CD4-positive, alpha-beta T cell treated with Interleukin-1 beta for 1 hour (primary cell): ENCODE data around the gene REN.
A peak's percentile ranks its signal among the peaks of the same experiment; 100 is the strongest.

Experiments
- DNase-seq, 2 donors: peaks; one replicate each; pipeline ENCODE4 v3.0.0-alpha.2; 2020 to 2022

REN gene

DNA sequence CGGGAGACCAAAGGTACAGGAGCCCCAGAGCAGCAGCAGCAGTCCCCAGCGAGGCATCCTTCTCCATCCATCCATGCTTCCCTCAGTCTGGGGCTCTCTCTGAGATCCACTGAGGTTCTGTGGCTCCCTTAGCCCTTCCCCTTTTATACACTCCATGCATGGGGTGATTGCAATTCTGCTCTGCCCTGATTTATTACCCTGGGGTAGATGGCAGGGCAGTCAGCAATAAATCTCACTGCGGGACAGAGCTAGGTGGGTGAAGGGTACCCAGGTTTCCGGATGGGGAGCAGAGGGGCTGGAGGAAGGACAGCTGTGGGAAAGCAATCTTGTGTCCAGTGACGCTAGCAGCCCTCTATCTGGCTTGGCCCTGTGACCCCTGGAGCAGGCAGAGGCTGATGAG, at the start of gene REN:
TSS of gene REN (minus strand) at position 119 of the 400 bp plus-strand sequence. CDS start at position 75, 44 bp downstream.
- no peak for DNase-seq

DNA sequence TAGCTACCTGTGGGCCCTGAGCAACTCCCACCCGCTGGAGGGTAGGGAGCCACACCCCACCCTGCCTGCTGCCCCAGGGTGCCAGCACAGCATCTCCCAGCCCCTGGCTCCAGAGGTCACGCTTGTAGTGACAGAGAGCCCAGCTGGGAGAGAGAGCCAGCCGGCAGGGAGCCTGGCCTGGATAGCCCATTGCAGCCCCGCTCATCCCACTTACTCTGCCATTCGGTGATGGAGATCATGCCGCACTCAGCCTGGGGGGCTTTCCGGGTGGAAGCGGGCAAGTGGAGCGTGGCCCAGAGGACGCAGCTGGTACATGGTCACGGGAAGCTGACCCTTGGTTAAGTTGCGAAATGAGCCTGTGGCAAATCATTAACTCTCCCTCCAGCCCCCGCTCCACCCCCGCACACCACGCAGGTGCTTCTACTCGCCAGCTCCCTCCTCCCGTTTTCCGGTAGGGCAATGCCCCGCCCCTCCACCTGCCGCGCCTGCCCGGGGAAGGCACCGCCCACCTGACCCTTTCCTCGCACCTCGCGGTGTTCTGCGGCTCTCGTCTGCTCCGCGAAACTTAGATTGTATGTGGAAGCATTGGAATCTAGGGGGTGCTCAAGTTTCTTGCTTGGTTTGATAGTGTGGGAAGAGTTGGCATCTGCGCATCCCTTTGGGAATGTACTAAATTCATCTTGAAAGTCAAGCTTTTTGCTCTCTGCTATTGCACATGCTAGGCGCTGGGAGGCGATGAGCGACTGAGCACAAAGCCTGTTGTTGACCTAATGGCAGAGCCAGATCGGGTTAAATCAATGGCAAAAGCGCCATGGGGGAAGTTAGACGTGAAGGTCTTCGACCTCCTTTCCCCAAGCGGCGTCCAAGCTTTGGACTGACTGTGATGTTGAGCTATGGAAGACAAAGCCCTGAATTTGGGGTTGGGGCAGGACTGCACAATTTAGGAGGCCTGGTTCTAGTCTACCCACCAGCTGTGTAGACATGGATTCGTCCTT, 47.8 kb upstream of the REN start, which contains the start of gene GOLT1A:
TSS of gene GOLT1A (minus strand) at position 321 of the 995 bp plus-strand sequence. CDS start at position 239, 82 bp downstream.
- DNase-seq: peak; percentile 21 to 37

DNA sequence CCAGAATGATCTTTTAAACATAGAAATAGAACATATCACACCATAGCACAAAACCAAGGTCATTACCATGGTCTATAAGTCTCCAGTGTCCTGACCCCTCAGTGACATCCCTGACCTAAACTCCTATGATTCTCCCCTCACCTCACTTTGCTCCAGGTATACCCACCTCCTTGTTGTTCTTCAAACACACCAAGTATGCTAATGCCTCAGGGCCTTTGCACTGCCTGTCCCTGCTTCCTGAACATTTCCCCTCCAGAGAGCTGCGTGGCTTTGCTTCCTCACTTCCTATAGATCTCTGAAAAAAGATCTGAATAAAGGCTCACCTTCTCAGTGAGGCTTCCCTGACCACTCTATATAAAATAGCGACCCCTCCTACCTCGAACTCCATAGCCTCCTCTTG, 46.6 kb upstream of the REN start:
- no peak for DNase-seq

DNA sequence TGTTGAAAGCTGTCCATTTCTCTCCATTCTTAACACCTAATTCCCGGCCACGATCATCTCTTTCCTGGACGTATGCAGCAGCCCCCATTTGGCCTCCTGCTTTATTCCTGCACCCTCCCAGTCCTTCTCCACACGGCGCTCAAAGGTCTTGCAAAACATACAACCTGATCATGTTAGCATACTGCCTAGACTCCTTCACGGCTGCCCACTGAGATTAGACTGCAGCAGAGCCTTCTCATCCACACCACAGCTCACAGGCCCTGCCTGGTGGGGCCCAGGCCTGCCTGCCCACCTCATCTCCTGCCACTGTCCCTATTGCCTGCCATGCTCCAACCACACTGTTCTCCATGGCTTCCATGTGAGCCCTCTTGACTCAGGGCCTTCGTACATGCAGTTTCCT, 44.9 kb upstream of the REN start:
- no peak for DNase-seq

DNA sequence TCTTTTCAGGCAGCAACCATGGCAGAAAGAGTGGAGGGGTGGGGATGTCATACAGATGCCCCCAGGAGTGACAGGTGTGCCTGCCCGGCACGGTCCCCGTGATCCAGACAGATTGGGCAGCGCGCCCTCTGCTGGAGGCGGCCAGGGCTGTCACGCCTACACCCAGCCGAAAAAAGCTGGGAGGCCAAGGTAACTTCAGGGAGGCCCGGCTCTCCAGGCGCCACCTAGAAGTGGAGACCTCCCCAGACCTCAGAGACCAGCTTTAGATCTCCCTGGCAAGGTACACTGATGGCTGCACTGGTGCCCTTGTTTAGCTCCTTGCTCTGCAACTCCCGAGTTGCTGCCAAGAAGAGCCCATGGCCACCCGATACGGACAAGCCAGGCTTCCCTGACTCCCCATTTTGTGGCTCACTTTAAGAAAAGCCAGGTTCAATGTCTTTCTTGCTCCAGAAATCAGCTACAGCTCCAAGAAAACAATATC, 41.0 kb upstream of the REN start:
- DNase-seq: peak; percentile 56 to 64

DNA sequence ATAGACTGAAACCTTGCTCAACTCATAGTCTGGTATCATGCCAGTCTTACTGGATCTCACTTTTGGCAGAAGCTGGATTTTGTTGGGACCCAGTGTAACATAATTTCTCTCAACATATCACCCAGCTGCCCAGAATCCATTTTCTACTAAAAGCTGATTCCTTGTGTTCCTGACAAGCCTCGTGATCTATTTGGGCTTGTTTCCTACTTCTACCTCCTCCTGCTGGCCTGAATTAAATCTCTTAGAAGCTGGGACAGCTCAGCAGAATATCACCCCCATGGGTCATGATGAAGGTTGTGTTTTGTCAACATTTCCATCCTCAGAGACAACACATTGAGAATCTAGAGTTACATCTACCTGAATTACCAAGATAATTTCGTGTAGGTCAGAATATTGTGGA, 40.0 kb upstream of the REN start:
- DNase-seq: no peak

DNA sequence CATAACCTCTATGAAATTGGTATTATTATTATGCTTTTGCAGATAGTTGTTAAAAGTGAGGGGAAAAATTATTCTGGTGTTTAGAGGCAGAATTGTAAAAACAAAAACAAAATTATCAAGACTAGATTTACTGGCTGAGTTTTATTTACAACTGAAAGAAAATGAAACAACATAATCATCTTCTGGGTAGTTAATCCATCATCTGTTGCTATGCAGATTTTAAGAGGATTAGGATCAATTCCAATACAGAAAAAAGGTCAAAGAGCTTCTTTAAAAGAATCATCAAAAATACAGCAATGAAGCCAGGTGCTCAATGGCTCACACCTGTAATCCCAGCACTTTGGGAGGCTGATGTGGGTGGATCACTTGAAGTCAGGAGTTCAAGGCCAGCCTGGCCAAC, 39.3 kb upstream of the REN start:
- no peak for DNase-seq

DNA sequence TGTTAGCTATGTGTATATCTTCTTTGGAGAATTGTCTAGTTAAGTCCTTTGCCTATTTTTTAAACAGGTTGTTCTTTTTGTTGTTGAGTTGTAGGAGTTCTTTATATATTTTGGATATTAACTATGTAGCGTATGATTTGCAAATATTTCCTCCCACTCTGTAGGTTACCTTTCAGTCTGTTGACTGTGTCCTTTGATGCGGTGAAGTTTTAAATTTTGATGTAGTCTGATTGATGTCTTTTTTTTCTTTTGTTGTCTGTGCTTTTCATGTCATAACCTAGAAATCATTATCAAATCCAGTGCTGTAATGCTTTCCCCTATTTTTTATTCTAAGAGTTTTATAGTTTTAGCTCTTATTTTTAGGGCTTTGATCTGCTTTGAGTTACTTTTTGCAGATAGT, 38.8 kb upstream of the REN start:
- DNase-seq: no peak

DNA sequence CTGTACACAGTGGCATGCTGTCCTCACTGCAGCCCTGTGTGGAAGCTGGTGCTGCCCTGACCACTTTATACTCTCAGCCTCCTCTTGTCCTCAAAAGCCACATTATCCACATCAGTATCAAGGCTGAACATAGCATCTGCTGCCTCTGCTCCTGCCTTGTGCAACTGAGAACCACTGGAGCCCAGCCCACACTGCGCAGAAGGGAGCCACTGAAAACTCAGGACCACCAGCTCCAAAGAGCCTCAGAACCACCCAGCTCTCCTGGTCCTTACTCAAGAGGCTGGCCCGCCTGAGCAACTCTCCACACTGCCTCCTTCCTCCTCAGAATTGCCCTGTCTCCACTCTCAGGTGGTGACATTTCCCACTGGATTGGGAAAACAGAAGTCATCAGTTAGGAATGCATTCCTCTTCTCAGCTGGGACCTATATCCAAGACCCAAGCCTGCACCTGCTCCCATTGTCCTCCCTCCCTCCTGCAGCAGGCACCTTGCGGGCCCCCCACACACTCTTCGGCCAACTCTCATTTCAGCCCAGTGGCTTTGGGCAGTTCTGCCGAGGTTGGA, 37.1 kb upstream of the REN start:
- no peak for DNase-seq

DNA sequence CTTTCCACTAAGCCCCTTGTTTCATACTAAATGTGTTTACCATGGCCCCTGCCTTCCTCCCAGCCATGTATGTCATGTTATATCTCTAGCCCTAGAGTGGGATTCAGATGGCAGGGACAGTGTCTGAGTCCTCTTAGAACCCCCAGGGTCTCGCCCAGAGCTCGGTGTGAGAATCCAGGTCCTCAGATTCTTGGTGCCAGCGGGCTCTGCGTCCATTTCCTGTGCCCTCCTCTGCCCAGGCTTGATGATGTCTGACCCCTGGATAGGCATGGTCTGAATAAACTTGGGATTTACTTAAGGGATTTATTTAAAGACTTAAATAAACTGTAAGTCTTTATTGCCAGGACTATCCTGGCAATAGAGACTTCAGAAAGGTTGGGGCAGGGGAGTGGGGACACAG, 36.3 kb upstream of the REN start:
- no peak for DNase-seq

DNA sequence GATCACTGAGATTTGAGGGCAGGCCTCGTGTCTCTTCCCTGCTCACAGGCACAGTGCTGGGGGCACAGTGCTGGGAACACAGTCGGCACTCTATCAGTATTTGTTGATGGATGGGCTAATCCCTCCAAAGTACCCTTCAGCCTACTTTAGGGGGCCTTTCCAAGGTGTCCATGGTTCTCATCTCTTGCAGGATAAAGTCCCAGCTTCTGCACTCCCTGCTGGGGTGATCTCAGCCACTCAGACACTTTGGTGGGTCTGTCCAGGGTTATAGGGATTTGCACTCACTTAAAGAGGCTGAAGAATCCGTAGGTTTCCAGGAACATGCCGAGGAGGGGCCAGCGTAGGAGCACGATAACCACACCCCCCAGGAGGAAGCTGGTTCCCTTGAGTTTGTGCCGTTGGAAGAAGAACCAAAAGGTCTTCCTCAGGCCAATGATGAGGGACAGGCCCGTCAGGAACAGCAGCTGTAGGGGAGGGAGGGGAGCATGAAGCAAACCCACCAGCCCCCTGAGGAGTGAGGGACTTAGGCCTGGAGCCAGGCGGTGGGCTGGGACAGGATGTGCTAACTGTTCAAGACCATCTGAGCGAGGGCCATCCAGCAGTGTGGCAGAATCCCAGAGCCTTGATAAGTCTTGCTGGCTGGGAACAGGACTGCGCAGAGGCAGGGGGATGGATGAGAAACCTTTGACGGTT, 35.4 kb upstream of the REN start:
- no peak for DNase-seq

DNA sequence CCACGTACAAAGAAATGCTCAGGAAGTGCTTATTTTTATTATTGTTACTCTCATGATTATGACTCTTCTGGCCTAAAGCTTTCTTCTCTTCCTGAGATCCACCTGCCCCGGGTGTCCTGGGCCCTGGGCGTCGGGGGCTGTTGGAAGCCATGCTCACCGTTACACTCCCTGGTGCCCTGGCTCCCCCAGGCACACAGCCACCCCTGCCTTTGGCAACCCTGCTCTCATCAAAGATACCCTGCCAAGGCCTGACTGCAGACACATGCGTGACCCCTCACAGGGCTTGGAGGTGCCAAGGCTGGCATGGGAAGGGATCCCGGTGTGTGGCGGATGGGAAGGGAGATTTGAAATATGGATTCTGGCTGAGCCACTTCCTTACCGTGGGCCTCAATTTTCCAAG, 33.4 kb upstream of the REN start:
- no peak for DNase-seq

DNA sequence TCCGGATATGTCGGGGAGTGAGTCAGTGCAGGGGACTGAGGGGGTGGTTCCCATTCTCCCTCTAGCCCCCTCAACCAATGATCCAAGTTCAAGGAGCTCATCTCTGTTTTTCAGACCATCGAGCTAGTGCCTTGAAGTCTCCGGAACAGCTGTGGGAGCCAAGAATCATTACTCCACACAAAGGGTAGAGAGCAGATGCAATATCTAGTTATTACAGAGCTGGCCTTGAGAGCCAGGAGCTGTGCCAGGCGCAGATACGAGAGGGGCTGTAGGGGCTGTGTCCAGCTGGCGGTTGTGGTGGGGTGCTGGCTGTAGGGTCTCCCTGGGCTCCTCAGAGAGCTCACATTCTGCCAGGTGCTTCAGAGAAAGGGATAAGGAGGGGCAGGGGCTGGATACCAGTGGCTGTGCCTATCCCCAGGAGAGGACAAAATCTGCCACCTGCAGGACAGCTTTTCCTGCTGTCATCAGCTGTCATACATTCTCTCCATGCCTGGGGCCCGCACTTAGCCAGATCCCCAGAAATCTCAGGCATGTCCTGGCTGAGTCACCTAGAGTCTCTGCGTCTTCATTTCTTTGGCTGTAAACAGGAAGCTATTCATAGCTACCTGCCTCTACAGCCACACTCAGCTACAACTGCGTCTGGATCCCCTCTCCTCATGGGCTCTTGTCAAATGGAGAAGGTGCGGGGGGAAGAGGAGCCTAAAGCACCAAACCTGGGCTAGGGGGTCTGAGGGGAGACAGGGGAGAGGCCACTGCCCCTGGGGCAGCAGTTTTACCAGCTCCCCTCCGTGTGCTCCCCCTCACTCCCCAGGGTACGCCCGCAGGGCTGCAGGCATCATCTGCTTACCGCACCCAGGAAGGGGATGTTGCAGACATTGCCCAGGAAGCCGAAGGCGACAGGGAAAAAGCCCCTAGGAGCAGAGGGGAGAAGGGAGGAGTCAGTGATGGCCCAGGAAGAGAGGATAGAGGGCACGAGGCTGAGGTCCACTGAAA, 32.5 kb upstream of the REN start:
- no peak for DNase-seq

DNA sequence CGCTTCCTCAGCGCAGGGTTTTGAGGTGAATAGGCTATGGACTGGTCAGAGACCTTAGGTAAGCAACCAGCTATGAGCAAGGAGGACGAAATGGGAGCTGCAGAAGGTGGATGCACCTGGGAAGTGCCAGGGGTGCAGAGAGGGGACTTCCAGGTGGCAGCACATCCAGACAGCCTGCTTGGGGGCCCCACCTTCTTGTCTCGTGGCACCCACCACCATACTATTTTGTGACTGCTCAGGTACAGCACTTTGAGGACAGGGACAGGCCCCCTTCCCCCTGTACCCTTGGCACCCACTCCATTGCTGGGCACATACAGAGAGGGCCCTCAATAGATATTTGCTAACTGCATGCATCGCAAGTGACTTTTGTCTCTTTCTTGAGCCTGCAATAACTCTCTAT, 30.9 kb upstream of the REN start:
- no peak for DNase-seq

DNA sequence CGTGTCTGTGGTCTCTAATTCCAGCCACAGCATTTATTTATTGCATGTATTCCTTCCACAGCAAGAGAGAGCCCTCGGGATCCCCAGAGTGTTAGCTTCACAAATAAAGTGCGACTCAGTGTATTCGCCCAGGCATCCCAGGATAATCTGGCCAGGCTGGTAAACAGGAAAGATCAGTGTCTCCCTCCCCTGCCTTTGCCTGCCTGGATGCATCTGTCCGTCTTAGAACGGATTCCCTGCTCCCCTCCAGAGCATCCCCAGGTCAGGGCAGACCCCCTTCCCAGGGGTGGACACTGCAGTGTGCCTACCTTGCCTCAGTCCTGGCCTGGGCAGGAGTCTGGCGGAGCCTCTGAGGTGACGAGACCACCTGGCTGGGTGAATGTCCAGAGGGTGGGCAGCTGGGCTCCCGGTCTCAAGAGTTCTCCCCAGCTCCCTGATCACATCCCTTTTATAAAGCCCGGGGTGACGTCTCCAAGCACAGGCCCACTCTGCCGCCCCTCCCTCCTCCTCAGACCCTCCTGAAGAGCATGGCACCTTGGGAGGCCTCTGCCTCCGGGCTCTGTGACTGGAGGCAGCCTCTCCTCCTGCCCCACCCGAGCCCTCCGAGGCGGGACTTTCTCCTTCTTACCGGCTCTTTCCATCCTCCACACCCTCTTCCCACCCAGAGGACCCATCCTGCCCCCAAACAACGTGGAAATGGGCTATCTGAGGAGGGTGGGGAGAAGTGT, 30.1 kb upstream of the REN start, which contains the start of gene KISS1:
TSS of gene KISS1 (minus strand) at position 424 of the 728 bp plus-strand sequence. CDS start 3,615 bp downstream, outside the sequence.
- no peak for DNase-seq

DNA sequence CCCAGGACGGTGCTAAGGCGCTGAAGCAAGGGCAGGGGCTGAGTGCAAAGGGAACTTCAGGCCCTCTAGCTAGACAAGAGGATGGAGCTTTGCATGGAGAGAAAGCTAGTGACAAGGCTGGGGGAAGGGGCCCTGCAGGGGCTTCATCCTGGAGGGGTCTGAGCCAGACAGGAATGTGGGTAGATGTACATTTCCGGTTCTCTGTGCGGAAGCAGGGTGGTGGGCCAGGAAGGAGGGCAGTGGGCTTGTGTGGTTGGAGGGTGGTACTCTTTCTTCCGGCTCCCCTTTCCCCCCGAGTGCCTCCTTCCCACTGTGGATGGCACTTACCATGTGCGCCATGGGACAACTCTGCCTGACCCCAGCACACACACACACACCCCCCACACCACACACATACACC, 28.6 kb upstream of the REN start:
- DNase-seq: no peak

DNA sequence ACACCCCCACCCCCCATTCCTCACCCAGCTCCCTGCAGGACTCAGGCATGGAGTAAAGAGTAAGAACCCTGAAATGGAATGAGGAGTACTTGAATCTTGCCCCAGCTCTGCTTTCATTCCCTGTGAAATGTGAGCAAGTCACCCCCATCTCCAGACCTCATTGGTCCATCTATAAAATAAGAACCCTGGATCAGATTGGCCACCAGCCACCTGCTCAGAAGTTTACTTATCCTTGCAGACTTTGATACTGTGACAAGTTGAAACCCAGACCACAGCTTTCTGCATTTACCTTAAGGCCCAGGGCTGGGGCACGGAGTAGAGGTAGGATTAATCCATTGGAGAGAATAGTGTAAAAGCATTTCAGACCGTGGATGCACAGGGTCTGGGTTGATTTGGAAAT, 27.9 kb upstream of the REN start:
- DNase-seq: no peak

DNA sequence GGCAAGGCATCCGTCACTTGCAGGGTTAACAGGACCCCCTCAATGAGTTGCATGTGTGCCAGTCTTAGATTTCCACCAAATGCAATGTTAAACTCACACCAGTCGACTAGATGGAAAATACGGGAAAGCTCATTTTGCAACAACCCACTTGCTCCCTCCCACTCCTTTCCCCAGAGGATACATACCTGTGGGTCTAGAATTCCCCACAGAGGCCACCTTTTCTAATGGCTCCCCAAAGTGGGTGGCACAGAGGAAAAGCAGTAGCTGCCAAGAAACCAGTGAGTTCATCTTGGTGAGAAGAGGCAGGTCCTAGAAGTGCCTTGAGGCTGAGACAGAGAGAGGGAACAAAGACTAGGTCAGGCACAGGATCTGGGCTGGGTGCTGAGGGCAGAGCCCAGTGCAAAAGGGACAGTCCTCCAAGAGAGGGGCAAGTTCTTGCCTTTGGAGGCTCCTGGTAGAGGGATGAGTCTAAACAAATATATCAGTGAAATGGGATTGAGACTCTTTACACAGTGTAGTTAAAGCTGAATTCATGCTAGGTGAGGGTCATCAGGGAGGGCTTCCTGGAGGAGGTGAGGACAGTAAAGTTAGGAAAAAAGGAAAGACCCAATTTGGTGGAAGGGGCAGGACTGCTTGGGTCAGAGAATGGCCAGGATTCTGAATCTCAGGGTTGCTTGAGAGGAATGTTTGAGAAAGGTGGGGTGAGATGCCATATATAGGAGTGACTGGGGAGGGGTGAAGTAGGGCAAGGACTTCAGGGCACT, 26.6 kb upstream of the REN start:
- no peak for DNase-seq

DNA sequence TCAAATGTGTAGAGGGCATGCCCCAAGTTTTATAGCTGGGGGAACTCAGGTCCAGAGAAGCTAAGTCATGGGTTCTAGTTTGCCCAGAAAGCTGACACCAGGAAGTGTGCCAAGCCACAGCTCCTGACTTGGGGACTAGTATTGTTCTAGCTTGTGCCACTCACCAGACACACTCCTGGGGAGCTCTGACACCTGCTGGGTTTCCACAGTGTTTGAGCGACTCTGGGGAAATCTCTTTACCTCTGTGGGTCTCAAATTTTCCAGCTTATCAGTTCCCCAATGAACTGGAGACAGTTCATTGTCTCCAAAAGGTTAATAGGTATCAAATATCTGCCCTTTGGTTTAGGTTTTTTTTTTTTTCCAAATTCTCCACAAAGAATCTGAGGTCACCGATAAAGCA, 25.9 kb upstream of the REN start:
- no peak for DNase-seq

DNA sequence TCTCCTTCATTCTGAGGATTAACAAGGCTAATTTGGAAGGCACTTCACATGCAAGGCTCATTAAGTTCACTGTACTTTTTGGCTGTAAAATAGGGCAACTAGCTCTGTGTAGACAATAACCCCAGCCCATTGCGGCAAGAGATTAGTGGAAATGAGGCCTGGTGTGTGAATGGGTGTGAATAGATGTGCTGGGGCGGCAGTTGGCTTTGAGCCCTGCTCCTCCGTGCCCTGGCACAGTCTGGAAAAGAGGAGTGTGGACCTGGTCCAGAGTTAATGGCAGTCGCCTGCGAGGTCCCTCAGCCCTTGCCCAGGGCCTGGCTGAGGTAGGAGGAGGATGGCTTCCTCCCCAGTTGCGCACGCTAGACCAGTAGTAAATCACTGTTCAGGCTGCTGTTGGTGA, 25.3 kb upstream of the REN start:
- no peak for DNase-seq
